LNCaP clone FGC (cell line): ENCODE results near the gene LPIN1.

Experiments
- DNase-seq: peaks from one replicate; pipeline ENCODE4 v3.0.0-alpha.2; 2011; ENCODE audit warnings: low read depth
- H3K4me3 ChIP-seq: 2 replicates; pipeline ENCODE4 v1.5.1; 2011; ENCODE audit warnings: mild to moderate bottlenecking, low read depth, low read length, control low read depth
- CTCF ChIP-seq: IDR thresholded peaks from 2 replicates; pipeline ENCODE4 v1.5.1; 2012; ENCODE audit warnings: mild to moderate bottlenecking; ENCODE audit not compliant: control insufficient read depth, insufficient read depth; ENCODE audit errors: extremely low read depth

LPIN1 gene

GRCh38 chr2:11715987-11716652 is 30.3 kb upstream of the LPIN1 start:
- no peak overlapping the region for H3K4me3 ChIP-seq
- DNase-seq, result no peak
- no peak for TF ChIP-seq CTCF

- no peak for TF ChIP-seq CTCF
- DNase-seq, result no peak
- H3K4me3 ChIP-seq, result no peak overlapping the region
Observed at GRCh38 chr2:11716689-11717321, 29.6 kb upstream of the LPIN1 start.

- DNase-seq, result no peak
- no peak overlapping the region for H3K4me3 ChIP-seq
- no peak for TF ChIP-seq CTCF
Observed at GRCh38 chr2:11717623-11718022, 28.8 kb upstream of the LPIN1 start.

- DNase-seq, result no peak
- TF ChIP-seq CTCF, result no peak
- no peak overlapping the region for H3K4me3 ChIP-seq
Observed at GRCh38 chr2:11718606-11719005, 27.8 kb upstream of the LPIN1 start.

GRCh38 chr2:11719230-11719977 is 27.0 kb upstream of the LPIN1 start:
- no peak overlapping the region for H3K4me3 ChIP-seq
- no peak for TF ChIP-seq CTCF
- no peak for DNase-seq

GRCh38 chr2:11720752-11721151 is 25.7 kb upstream of the LPIN1 start:
- no peak for DNase-seq
- no peak overlapping the region for H3K4me3 ChIP-seq
- no peak for TF ChIP-seq CTCF
